Trophoblast cell (in vitro differentiated cells and primary cell): ENCODE measurements around the gene EYA2.

Experiments used
- DNase-seq, 2 donors: peaks; one replicate each; pipeline ENCODE4 v3.0.0-alpha.2; 2016
- H2AFZ ChIP-seq: 2 replicates; pipeline ENCODE4 v1.6.1; 2013; ENCODE audit warnings: low read length, moderate library complexity, mild to moderate bottlenecking; ENCODE audit not compliant: insufficient read depth, poor library complexity
- H2AK5ac ChIP-seq: 2 replicates; pipeline ENCODE4 v1.6.1; 2013; ENCODE audit warnings: mild to moderate bottlenecking, low read length
- H2BK120ac ChIP-seq: 2 replicates; pipeline ENCODE4 v1.6.1; 2013; ENCODE audit warnings: low read length, mild to moderate bottlenecking, moderate library complexity; ENCODE audit not compliant: insufficient read depth, poor library complexity
- H2BK12ac ChIP-seq: 2 replicates; pipeline ENCODE4 v1.6.1; 2013; ENCODE audit warnings: mild to moderate bottlenecking, low read length, moderate library complexity
- H2BK5ac ChIP-seq: 2 replicates; pipeline ENCODE4 v1.6.1; 2013; ENCODE audit warnings: low read length, low read depth, moderate library complexity, mild to moderate bottlenecking; ENCODE audit not compliant: poor library complexity
- H3K14ac ChIP-seq: 2 replicates; pipeline ENCODE4 v1.6.1; 2013; ENCODE audit warnings: mild to moderate bottlenecking, low read length
- H3K18ac ChIP-seq: 2 replicates; pipeline ENCODE4 v1.6.1; 2013; ENCODE audit warnings: mild to moderate bottlenecking, low read length
- H3K23ac ChIP-seq: 2 replicates; pipeline ENCODE4 v1.6.1; 2013; ENCODE audit warnings: low read length
- H3K27ac ChIP-seq: 2 replicates; pipeline ENCODE4 v1.5.1; 2013; ENCODE audit warnings: low read depth, mild to moderate bottlenecking, inconsistent platforms, low read length, moderate library complexity
- H3K27me3 ChIP-seq: 2 replicates; pipeline ENCODE4 v1.6.1; 2013; ENCODE audit warnings: inconsistent platforms, mild to moderate bottlenecking, low read length, moderate library complexity; ENCODE audit not compliant: insufficient read depth
- H3K36me3 ChIP-seq, 2 experiments: 1 replicate in 1 of 2; 2 replicates in 1 of 2; pipeline ENCODE4 v1.6.1; 2013; ENCODE audit warnings: low read length in 2 of 2, mild to moderate bottlenecking in 2 of 2, moderate library complexity in 1 of 2; ENCODE audit not compliant: insufficient read depth in 2 of 2, control insufficient read depth in 1 of 2
- H3K4ac ChIP-seq: 2 replicates; pipeline ENCODE4 v1.6.1; 2013; ENCODE audit warnings: low read depth, mild to moderate bottlenecking, low read length, moderate library complexity
- H3K4me1 ChIP-seq, 2 experiments: 1 replicate in 1 of 2; 2 replicates in 1 of 2; pipeline ENCODE4 v1.6.1; 2013; ENCODE audit warnings: low read length in 2 of 2, mild to moderate bottlenecking in 2 of 2, moderate library complexity in 1 of 2; ENCODE audit not compliant: insufficient read depth in 2 of 2, control insufficient read depth in 1 of 2
- H3K4me2 ChIP-seq: 2 replicates; pipeline ENCODE4 v1.6.1; 2013; ENCODE audit warnings: inconsistent platforms, mild to moderate bottlenecking, low read length, moderate library complexity
- H3K4me3 ChIP-seq: 2 replicates; pipeline ENCODE4 v1.5.1; 2013; ENCODE audit warnings: mild to moderate bottlenecking, low read depth, low read length, inconsistent platforms
- H3K79me1 ChIP-seq: one replicate; pipeline ENCODE4 v1.6.1; 2013; ENCODE audit warnings: low read length
- H3K79me2 ChIP-seq: 2 replicates; pipeline ENCODE4 v1.6.1; 2013; ENCODE audit warnings: low read length, mild to moderate bottlenecking; ENCODE audit not compliant: control insufficient read depth, insufficient read depth, poor library complexity
- H3K9ac ChIP-seq: 2 replicates; pipeline ENCODE4 v1.6.1; 2013; ENCODE audit warnings: mild to moderate bottlenecking, low read length
- H3K9me3 ChIP-seq: 2 replicates; pipeline ENCODE4 v1.6.1; 2013; ENCODE audit warnings: low read depth, mild to moderate bottlenecking, control low read depth, inconsistent platforms, low read length; ENCODE audit not compliant: insufficient read depth
- H4K12ac ChIP-seq: 2 replicates; pipeline ENCODE4 v1.6.1; 2013; ENCODE audit warnings: low read depth, mild to moderate bottlenecking, low read length, moderate library complexity
- H4K8ac ChIP-seq: 2 replicates; pipeline ENCODE4 v1.6.1; 2013; ENCODE audit warnings: low read depth, mild to moderate bottlenecking, low read length, moderate library complexity
- H4K91ac ChIP-seq: one replicate; pipeline ENCODE4 v1.6.1; 2013; ENCODE audit warnings: low read depth, mild to moderate bottlenecking, low read length, moderate library complexity
- WGBS: extraction: QIAGEN DNeasy Blood & Tissue Kit; methylation state at CpG from one replicate; pipeline ENCODE4 v1.1.7; 2013; ENCODE audit warnings: missing lambda C conversion rate; ENCODE audit not compliant: insufficient read length, insufficient coverage; ENCODE audit errors: extremely low coverage; 5-methylcytosine and 5-hydroxymethylcytosine counted together

The EYA2 gene

DNA sequence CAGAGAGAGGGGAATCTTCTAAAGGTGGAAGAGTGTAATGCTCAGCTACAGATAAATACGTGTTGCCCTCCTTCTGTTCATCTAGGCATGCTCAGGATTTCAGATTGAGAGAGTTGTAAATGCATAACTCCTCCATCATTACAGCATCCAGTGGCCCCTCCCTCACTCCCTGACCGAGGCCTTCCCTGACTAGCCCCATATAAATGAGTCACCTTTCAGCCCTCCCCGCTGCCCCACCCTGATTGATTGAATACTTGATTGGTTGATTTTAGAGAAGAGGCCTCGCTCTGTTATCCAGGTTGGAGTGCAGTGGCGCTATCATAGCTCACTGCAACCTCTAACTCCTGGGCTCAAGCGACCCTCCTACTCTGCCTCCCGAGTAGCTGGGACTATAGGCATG, 193.7 kb downstream of the EYA2 start:
- Histone ChIP-seq H2BK5ac (no peak overlapping the region), H3K27ac (no peak overlapping the region), H4K12ac (no peak overlapping the region), H2AFZ (no peak overlapping the region), H3K9me3 (no peaks in the 10 kb centered on the region), H2BK12ac (no peak overlapping the region), H3K4ac (no peak overlapping the region), H4K8ac (no peak overlapping the region), H3K36me3 (peaks cover 2 to 8% of the 10 kb centered on the region in 2 experiments), H3K4me3 (no peak overlapping the region), H3K23ac (no peak overlapping the region), H3K79me1 (no peaks in the 10 kb centered on the region), H2BK120ac (no peak overlapping the region), H3K9ac (no peak overlapping the region), H3K14ac (no peak overlapping the region), H3K4me1 (no peaks in the 10 kb centered on the region), H3K27me3 (no peaks in the 10 kb centered on the region), H3K79me2 (no peaks in the 10 kb centered on the region), H2AK5ac (no peak overlapping the region), H4K91ac (no peak overlapping the region), H3K4me2 (no peak overlapping the region), H3K18ac (no peak overlapping the region)
- DNase-seq, result no peak
- no CpG with 5 or more reads among the region's 7 CpGs for WGBS

DNA sequence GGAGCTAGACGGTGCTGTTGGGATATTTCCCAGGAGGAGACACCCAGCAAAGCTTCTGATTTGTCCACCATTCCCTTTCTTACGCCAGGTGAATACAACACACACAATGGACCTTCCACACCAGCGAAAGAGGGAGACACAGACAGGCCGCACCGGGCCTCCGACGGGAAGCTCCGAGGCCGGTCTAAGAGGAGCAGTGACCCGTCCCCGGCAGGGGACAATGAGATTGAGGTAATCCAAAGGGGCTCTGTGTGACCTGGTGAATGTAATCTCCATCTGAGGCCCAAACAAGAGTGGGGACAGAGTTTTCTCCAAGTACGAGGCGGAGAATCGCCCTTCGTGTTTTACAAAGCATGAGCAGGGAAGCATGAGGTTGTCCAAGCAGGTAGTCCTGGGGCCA, 194.5 kb downstream of the EYA2 start:
- no peak overlapping the region for H4K8ac ChIP-seq
- no peak overlapping the region for H2AFZ ChIP-seq
- H3K9ac ChIP-seq, result no peak overlapping the region
- H3K4ac ChIP-seq, result no peak overlapping the region
- H2BK5ac ChIP-seq, result no peak overlapping the region
- no peak overlapping the region for H3K27ac ChIP-seq
- H2BK120ac ChIP-seq, result no peak overlapping the region
- no peak overlapping the region for H4K91ac ChIP-seq
- no peaks in the 10 kb centered on the region for H3K4me1 ChIP-seq
- no peak overlapping the region for H3K4me3 ChIP-seq
- no peaks in the 10 kb centered on the region for H3K79me1 ChIP-seq
- H3K4me2 ChIP-seq, result no peak overlapping the region
- no peaks in the 10 kb centered on the region for H3K27me3 ChIP-seq
- H3K79me2 ChIP-seq, result no peaks in the 10 kb centered on the region
- no peak overlapping the region for H2AK5ac ChIP-seq
- no peak overlapping the region for H2BK12ac ChIP-seq
- no CpG with 5 or more reads among the region's 15 CpGs for WGBS
- no peaks in the 10 kb centered on the region for H3K9me3 ChIP-seq
- H4K12ac ChIP-seq, result no peak overlapping the region
- no peak overlapping the region for H3K14ac ChIP-seq
- DNase-seq, result no peak
- H3K23ac ChIP-seq, result no peak overlapping the region
- H3K18ac ChIP-seq, result no peak overlapping the region
- peaks cover 2 to 8% of the 10 kb centered on the region in 2 experiments for H3K36me3 ChIP-seq

DNA sequence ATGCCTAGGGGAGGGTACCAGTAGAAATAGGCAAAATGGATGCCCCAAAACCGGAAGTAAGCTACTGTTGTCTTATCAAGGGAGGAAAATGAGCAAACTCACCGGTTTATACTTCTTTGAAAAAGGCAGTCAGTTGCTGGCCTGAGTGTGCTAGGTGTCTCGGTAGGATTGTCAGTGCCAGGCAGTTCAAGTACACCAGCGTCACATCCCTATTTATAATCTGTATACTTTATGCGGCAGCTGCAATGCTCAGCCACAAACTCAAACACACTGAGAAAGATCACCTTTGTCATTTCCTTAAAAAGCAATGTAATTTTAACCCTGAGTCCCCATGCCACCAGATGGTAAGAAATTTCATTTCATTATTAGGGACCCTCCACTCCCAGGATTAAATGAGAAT, 196.2 kb downstream of the EYA2 start:
- Histone ChIP-seq H2BK12ac (no peak overlapping the region), H3K4me1 (no peaks in the 10 kb centered on the region), H2BK120ac (no peak overlapping the region), H3K14ac (no peak overlapping the region), H3K18ac (no peak overlapping the region), H3K79me2 (no peaks in the 10 kb centered on the region), H3K4me3 (no peak overlapping the region), H4K91ac (no peak overlapping the region), H3K4me2 (no peak overlapping the region), H4K12ac (no peak overlapping the region), H3K27me3 (no peaks in the 10 kb centered on the region), H3K9me3 (no peaks in the 10 kb centered on the region), H3K4ac (no peak overlapping the region), H2AFZ (no peak overlapping the region), H4K8ac (no peak overlapping the region), H3K23ac (no peak overlapping the region), H3K79me1 (no peaks in the 10 kb centered on the region), H2BK5ac (no peak overlapping the region), H2AK5ac (no peak overlapping the region), H3K9ac (no peak overlapping the region), H3K27ac (no peak overlapping the region), H3K36me3 (peaks cover 5 to 8% of the 10 kb centered on the region in 2 experiments)
- WGBS, result no CpG with 5 or more reads among the region's 5 CpGs
- no peak for DNase-seq

DNA sequence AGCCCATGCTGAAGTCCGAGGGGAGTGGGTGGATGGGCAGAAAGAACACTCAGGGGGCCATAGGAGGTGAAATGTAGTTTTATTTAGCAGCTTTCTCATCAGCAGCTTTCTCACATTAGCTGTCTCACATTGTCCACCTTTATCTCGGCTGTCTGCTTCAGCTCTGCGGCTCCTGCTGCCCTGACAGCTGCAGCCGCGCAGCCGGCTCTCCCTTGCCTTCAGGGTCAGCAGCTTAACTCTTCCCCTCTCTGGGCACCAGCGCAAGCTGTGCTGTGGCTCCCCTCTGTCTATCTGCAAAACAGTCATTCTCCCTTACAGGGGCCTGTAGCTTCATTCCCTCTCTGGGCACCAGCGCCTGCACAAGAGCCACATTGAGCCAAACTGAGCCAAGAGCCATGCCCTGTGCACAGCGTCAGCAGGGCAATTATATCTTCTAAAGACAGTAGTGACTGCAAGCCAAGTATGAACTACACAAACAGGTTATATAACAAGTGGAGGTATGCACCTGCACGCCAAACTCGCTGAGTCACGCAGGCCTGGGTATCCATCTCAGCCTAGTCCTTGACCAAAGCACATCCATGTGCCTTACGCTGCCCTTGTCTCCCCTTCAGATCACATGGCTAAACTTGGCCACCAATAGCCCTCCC, 198.8 kb downstream of the EYA2 start:
- Histone ChIP-seq H3K18ac (no peak overlapping the region), H3K4me3 (no peak overlapping the region), H3K9ac (no peak overlapping the region), H3K79me2 (no peaks in the 10 kb centered on the region), H4K12ac (no peak overlapping the region), H3K23ac (no peak overlapping the region), H3K9me3 (no peaks in the 10 kb centered on the region), H3K27ac (no peak overlapping the region), H3K4ac (no peak overlapping the region), H4K91ac (no peak overlapping the region), H2AFZ (no peak overlapping the region), H3K36me3 (peaks cover 3 to 12% of the 10 kb centered on the region in 2 experiments), H3K4me1 (no peaks in the 10 kb centered on the region), H2AK5ac (no peak overlapping the region), H2BK5ac (no peak overlapping the region), H3K79me1 (no peaks in the 10 kb centered on the region), H3K27me3 (no peaks in the 10 kb centered on the region), H4K8ac (no peak overlapping the region), H2BK12ac (no peak overlapping the region), H3K4me2 (no peak overlapping the region), H3K14ac (no peak overlapping the region), H2BK120ac (no peak overlapping the region)
- DNase-seq, result peak; percentile 55 to 72
- WGBS, result no CpG with 5 or more reads among the region's 13 CpGs
